Neuronal stem cell (in vitro differentiated cells): ENCODE results near the gene KAZN.

Experiments used
- DNase-seq: peaks from one replicate; pipeline ENCODE4 v3.0.0-alpha.2; 2013; ENCODE audit warnings: low spot score
- H2AFZ ChIP-seq: one replicate; pipeline ENCODE4 v1.6.1; 2013; ENCODE audit warnings: mild to moderate bottlenecking, low read length, inconsistent platforms
- H2AK5ac ChIP-seq: 2 replicates; pipeline ENCODE4 v1.6.1; 2013; ENCODE audit warnings: low read depth, mild to moderate bottlenecking, inconsistent platforms, low read length, moderate library complexity, mixed read lengths
- H2BK120ac ChIP-seq: 2 replicates; pipeline ENCODE4 v1.6.1; 2013; ENCODE audit warnings: low read depth, mild to moderate bottlenecking, inconsistent platforms, low read length, moderate library complexity, mixed read lengths
- H2BK12ac ChIP-seq: one replicate; pipeline ENCODE4 v1.6.1; 2013; ENCODE audit warnings: low read length, inconsistent platforms
- H2BK15ac ChIP-seq: 2 replicates; pipeline ENCODE4 v1.6.1; 2013; ENCODE audit warnings: mild to moderate bottlenecking, low read length, inconsistent platforms, mixed read lengths
- H2BK5ac ChIP-seq: one replicate; pipeline ENCODE4 v1.6.1; 2013; ENCODE audit warnings: inconsistent platforms, mild to moderate bottlenecking, low read length, moderate library complexity
- H3K14ac ChIP-seq: one replicate; pipeline ENCODE4 v1.6.1; 2013; ENCODE audit warnings: low read length, inconsistent platforms
- H3K18ac ChIP-seq: 2 replicates; pipeline ENCODE4 v1.6.1; 2013; ENCODE audit warnings: low read length, inconsistent platforms
- H3K23ac ChIP-seq: 2 replicates; pipeline ENCODE4 v1.6.1; 2013; ENCODE audit warnings: low read depth, mild to moderate bottlenecking, mixed read lengths, low read length, inconsistent platforms; ENCODE audit not compliant: poor library complexity
- H3K27ac ChIP-seq: replicated peaks from 3 replicates; pipeline ENCODE4 v1.5.1; 2013; ENCODE audit warnings: low read length, inconsistent platforms
- H3K27me3 ChIP-seq, 3 experiments: 2 replicates each; pipeline ENCODE4 v1.6.1; 2013; ENCODE audit warnings: low read length in 3 of 3, mild to moderate bottlenecking in 2 of 3, inconsistent platforms in 1 of 3, low read depth in 1 of 3, mixed read lengths in 1 of 3, moderate library complexity in 1 of 3; ENCODE audit not compliant: control insufficient read depth in 3 of 3, insufficient read depth in 3 of 3
- H3K36me3 ChIP-seq, 2 donors: replicated peaks in 1 of 2; 2 replicates each; pipeline ENCODE4 v1.6.1; 2013; ENCODE audit warnings: low read length in 2 of 2; ENCODE audit not compliant: control insufficient read depth in 2 of 2, insufficient read depth in 2 of 2
- H3K4ac ChIP-seq: 2 replicates; pipeline ENCODE4 v1.6.1; 2013; ENCODE audit warnings: inconsistent platforms, mild to moderate bottlenecking, low read length, moderate library complexity
- H3K4me1 ChIP-seq, 2 donors: 1 replicate in 1 of 2; 2 replicates in 1 of 2; pipeline ENCODE4 v1.6.1; 2013; ENCODE audit warnings: low read length in 2 of 2, low read depth in 1 of 2; ENCODE audit not compliant: control insufficient read depth in 2 of 2, insufficient read depth in 1 of 2
- H3K4me2 ChIP-seq: one replicate; pipeline ENCODE4 v1.6.1; 2013; ENCODE audit warnings: mild to moderate bottlenecking, low read length, inconsistent platforms; ENCODE audit not compliant: insufficient read depth, poor library complexity, severe bottlenecking
- H3K4me3 ChIP-seq, 2 donors: 2 replicates each; pipeline ENCODE4 v1.5.1; 2013; ENCODE audit warnings: low read length in 2 of 2, mild to moderate bottlenecking in 2 of 2, inconsistent platforms in 1 of 2, moderate library complexity in 1 of 2
- H3K79me1 ChIP-seq: one replicate; pipeline ENCODE4 v1.6.1; 2013; ENCODE audit warnings: low read depth, mild to moderate bottlenecking, inconsistent platforms, low read length, moderate library complexity
- H3K9ac ChIP-seq: one replicate; pipeline ENCODE4 v1.6.1; 2013; ENCODE audit warnings: mild to moderate bottlenecking, low read depth, low read length, inconsistent platforms; ENCODE audit not compliant: poor library complexity
- H3K9me3 ChIP-seq, 2 donors: replicated peaks in 1 of 2; 2 replicates each; pipeline versions ENCODE3 to v1.6.1; 2013; ENCODE audit warnings: low read length in 2 of 2, mild to moderate bottlenecking in 2 of 2, inconsistent platforms in 1 of 2, low read depth in 1 of 2, mixed read lengths in 1 of 2, moderate library complexity in 1 of 2; ENCODE audit not compliant: control insufficient read depth in 2 of 2, insufficient read depth in 1 of 2
- H4K8ac ChIP-seq: one replicate; pipeline ENCODE4 v1.6.1; 2013; ENCODE audit warnings: low read depth, mild to moderate bottlenecking, inconsistent platforms, low read length, moderate library complexity
- H4K91ac ChIP-seq: one replicate; pipeline ENCODE4 v1.6.1; 2013; ENCODE audit warnings: low read length, low read depth, mild to moderate bottlenecking, inconsistent platforms; ENCODE audit not compliant: poor library complexity
- WGBS, 2 donors: extraction: QIAGEN DNeasy Blood & Tissue Kit; methylation state at CpG; one replicate each; pipeline ENCODE4 v1.1.7; 2013; ENCODE audit warnings: missing lambda C conversion rate in 2 of 2, mixed read lengths in 1 of 2; ENCODE audit not compliant: insufficient read length in 2 of 2, insufficient replicate concordance in 1 of 2; ENCODE audit errors: extremely low coverage in 2 of 2; 5-methylcytosine and 5-hydroxymethylcytosine counted together

Gene KAZN

GRCh38 chr1:14610761-14611160 is 12.3 kb downstream of the KAZN start:
- no peaks in the 10 kb centered on the region for H3K79me1 ChIP-seq
- no peak overlapping the region for H2BK5ac ChIP-seq
- no peak overlapping the region for H3K4me3 ChIP-seq
- H4K8ac ChIP-seq: no peak overlapping the region
- no CpG with 5 or more reads among the region's 4 CpGs for WGBS, 2 donors
- H2BK12ac ChIP-seq: no peak overlapping the region
- H3K36me3 ChIP-seq: peaks cover 0 to 96% of the 10 kb centered on the region in 2 donors
- H3K23ac ChIP-seq: no peak overlapping the region
- no peak overlapping the region for H4K91ac ChIP-seq
- H2BK15ac ChIP-seq: no peak overlapping the region
- no peak overlapping the region for H2AK5ac ChIP-seq
- no peak overlapping the region for H2AFZ ChIP-seq
- H3K27me3 ChIP-seq: no peaks in the 10 kb centered on the region
- H2BK120ac ChIP-seq: no peak overlapping the region
- H3K4ac ChIP-seq: no peak overlapping the region
- H3K9ac ChIP-seq: no peak overlapping the region
- H3K4me1 ChIP-seq: peaks cover 0 to 4% of the 10 kb centered on the region in 2 donors
- no peak overlapping the region for H3K18ac ChIP-seq
- H3K27ac ChIP-seq: no peak overlapping the region
- H3K14ac ChIP-seq: no peak overlapping the region
- H3K4me2 ChIP-seq: no peak overlapping the region
- DNase-seq: no peak
- peaks cover 0 to 10% of the 10 kb centered on the region in 2 donors for H3K9me3 ChIP-seq

GRCh38 chr1:14611792-14612191 is 13.3 kb downstream of the KAZN start:
- Histone ChIP-seq H2BK15ac (no peak overlapping the region), H3K4me2 (no peak overlapping the region), H3K4ac (no peak overlapping the region), H2BK12ac (no peak overlapping the region), H2BK5ac (no peak overlapping the region), H3K27me3 (no peaks in the 10 kb centered on the region), H2AK5ac (no peak overlapping the region), H3K79me1 (no peaks in the 10 kb centered on the region), H3K14ac (no peak overlapping the region), H4K91ac (no peak overlapping the region), H4K8ac (no peak overlapping the region), H2BK120ac (no peak overlapping the region), H3K18ac (no peak overlapping the region), H2AFZ (no peak overlapping the region), H3K4me3 (no peak overlapping the region), H3K9me3 (peaks cover 0 to 14% of the 10 kb centered on the region in 2 donors), H3K9ac (no peak overlapping the region), H3K4me1 (peaks cover 0 to 2% of the 10 kb centered on the region in 2 donors), H3K36me3 (peaks cover 0 to 96% of the 10 kb centered on the region in 2 donors), H3K23ac (no peak overlapping the region), H3K27ac (no peak overlapping the region)
- no peak for DNase-seq
- WGBS, 2 donors: no CpG with 5 or more reads among the region's 3 CpGs

- Histone ChIP-seq H2AK5ac (no peak overlapping the region), H3K36me3 (peaks cover 0 to 96% of the 10 kb centered on the region in 2 donors), H3K9me3 (peaks cover 0 to 19% of the 10 kb centered on the region in 2 donors), H3K4me3 (no peak overlapping the region), H2BK12ac (no peak overlapping the region), H3K4me1 (peaks cover 0 to 3% of the 10 kb centered on the region in 2 donors), H4K8ac (no peak overlapping the region), H3K23ac (no peak overlapping the region), H3K9ac (no peak overlapping the region), H3K27me3 (no peaks in the 10 kb centered on the region), H3K79me1 (no peaks in the 10 kb centered on the region), H2BK5ac (no peak overlapping the region), H3K4me2 (no peak overlapping the region), H3K27ac (no peak overlapping the region), H3K14ac (no peak overlapping the region), H2BK120ac (no peak overlapping the region), H3K18ac (no peak overlapping the region), H3K4ac (no peak overlapping the region), H2AFZ (no peak overlapping the region), H4K91ac (no peak overlapping the region), H2BK15ac (no peak overlapping the region)
- DNase-seq: no peak
- no CpG with 5 or more reads among the region's 5 CpGs for WGBS, 2 donors
Observed at GRCh38 chr1:14612256-14612655, 13.8 kb downstream of the KAZN start.

GRCh38 chr1:14613926-14614325 is 15.4 kb downstream of the KAZN start:
- Histone ChIP-seq H2BK5ac (no peak overlapping the region), H4K8ac (no peak overlapping the region), H2BK120ac (no peak overlapping the region), H3K27ac (no peak overlapping the region), H2AK5ac (no peak overlapping the region), H3K79me1 (no peaks in the 10 kb centered on the region), H3K23ac (no peak overlapping the region), H3K27me3 (no peaks in the 10 kb centered on the region), H2BK15ac (no peak overlapping the region), H3K4ac (no peak overlapping the region), H2AFZ (no peak overlapping the region), H2BK12ac (no peak overlapping the region), H3K9me3 (peaks cover 0 to 27% of the 10 kb centered on the region in 2 donors), H3K4me3 (no peak overlapping the region), H3K36me3 (peaks cover 0 to 95% of the 10 kb centered on the region in 2 donors), H3K4me1 (peaks cover 0 to 3% of the 10 kb centered on the region in 2 donors), H3K14ac (no peak overlapping the region), H3K9ac (no peak overlapping the region), H3K4me2 (no peak overlapping the region), H3K18ac (no peak overlapping the region), H4K91ac (no peak overlapping the region)
- DNase-seq: no peak
- no CpG with 5 or more reads among the region's 3 CpGs for WGBS, 2 donors
